ENCODE measurements around the gene SNRPE.
A peak's percentile ranks its signal among the peaks of the same experiment; 100 is the strongest.

SNRPE gene

GRCh38 chr1:203861379-203862184 is at the start of gene SNRPE:
Gene SNRPE (plus strand): TSS chr1:203861599. CDS start chr1:203861660, 61 bp downstream.
- H3K27ac ChIP-seq (ENCODE audit: extremely low read depth, low read depth, low read length), result peak within 1 kb of the TSS; percentile 40; the same call in 1 of the 2 replicates
- no peaks in the 10 kb centered on the region for H3K9me3 ChIP-seq (ENCODE audit: control insufficient read depth, insufficient read depth, low read depth, low read length)
- peaks cover 28 to 39% of the 10 kb centered on the region in 2 experiments for H3K36me3 ChIP-seq (ENCODE audit: control insufficient read depth in 2 of 2, insufficient read depth in 1 of 2, low read length in 2 of 2)
- peak within 1 kb of the TSS; percentile 94 for H3K4me3 ChIP-seq (ENCODE audit: low read depth, low read length)
- H3K4me1 ChIP-seq (ENCODE audit: control insufficient read depth, insufficient read depth, low read length), result peaks cover 5% of the 10 kb centered on the region
- ChIA-PET POLR2A (interaction anchor here (0.7 kb wide), 1 partner anchor 40 kb away, joined by 4 read pairs; no protein-coding TSS in a partner anchor), CTCF (interaction anchor here (0.7 to 5.7 kb wide), 7 partner anchors 9 to 537 kb away, joined by 3 to 63 read pairs (median 5); no protein-coding TSS in a partner anchor)
- TF ChIP-seq ZNF10 (tag by site-specific recombination; IDR thresholded peaks at IDR 0.05) (no peak), SP2 (tag by site-specific recombination; IDR thresholded peaks at IDR 0.05) (peak; percentile 94), ZNF350 (tag by site-specific recombination; IDR thresholded peaks at IDR 0.05) (no peak), GFI1B (tag by site-specific recombination; IDR thresholded peaks at IDR 0.05) (peak; percentile 7; the same call in 1 of the 2 replicates), ZFP69B (tag by site-specific recombination; IDR thresholded peaks at IDR 0.05) (peak; percentile 77), ZFHX2 (tag by site-specific recombination; conservative IDR thresholded peaks at IDR 0.05) (peak; percentile 78), ZNF394 (tag by site-specific recombination; IDR thresholded peaks at IDR 0.05; ENCODE audit: borderline replicate concordance) (peak; percentile 68), ZFP37 (tag by site-specific recombination; IDR thresholded peaks at IDR 0.05) (peak; percentile 81; the same call in 1 of the 2 replicates), ZBTB7A (tag by site-specific recombination; IDR thresholded peaks at IDR 0.05; ENCODE audit: low read depth) (peak; percentile 68; the same call in 1 of the 2 replicates), KLF16 (tag by site-specific recombination; IDR thresholded peaks at IDR 0.05) (peak; percentile 90), ZNF341 (tag by site-specific recombination; IDR thresholded peaks at IDR 0.05; ENCODE audit: low read depth) (peak; percentile 48), WT1 (tag by site-specific recombination; IDR thresholded peaks at IDR 0.05) (peak; percentile 24; the same call in 1 of the 2 replicates), ZSCAN30 (tag by site-specific recombination; IDR thresholded peaks at IDR 0.05) (peak; percentile 80), ZBTB6 (tag by site-specific recombination; IDR thresholded peaks at IDR 0.05) (0 out of 2 replicates have a peak, but pooled peaks have one; percentile 23), REST (tag by site-specific recombination; IDR thresholded peaks at IDR 0.05) (0 out of 2 replicates have a peak, but pooled peaks have one; percentile 48), ZNF843 (tag by site-specific recombination; IDR thresholded peaks at IDR 0.05) (peak; percentile 62), FEZF1 (tag by site-specific recombination; IDR thresholded peaks at IDR 0.05) (peak; percentile 21; the same call in 1 of the 2 replicates), ZNF76 (tag by site-specific recombination; IDR thresholded peaks at IDR 0.05; ENCODE audit: borderline replicate concordance, low read depth) (peak; percentile 97), ZNF2 (tag by site-specific recombination; IDR thresholded peaks at IDR 0.05) (peak; percentile 100), KLF9 (tag by site-specific recombination; IDR thresholded peaks at IDR 0.05; ENCODE audit: low read depth) (peak; percentile 72), ZNF335 (tag by site-specific recombination; conservative IDR thresholded peaks at IDR 0.05) (peak; percentile 93), ZNF555 (tag by site-specific recombination; conservative IDR thresholded peaks at IDR 0.05) (no peak), ZNF610 (tag by site-specific recombination; IDR thresholded peaks at IDR 0.05; ENCODE audit: borderline replicate concordance) (peak; percentile 30; the same call in 1 of the 2 replicates)
- TF ChIP-seq, protein P1, sequence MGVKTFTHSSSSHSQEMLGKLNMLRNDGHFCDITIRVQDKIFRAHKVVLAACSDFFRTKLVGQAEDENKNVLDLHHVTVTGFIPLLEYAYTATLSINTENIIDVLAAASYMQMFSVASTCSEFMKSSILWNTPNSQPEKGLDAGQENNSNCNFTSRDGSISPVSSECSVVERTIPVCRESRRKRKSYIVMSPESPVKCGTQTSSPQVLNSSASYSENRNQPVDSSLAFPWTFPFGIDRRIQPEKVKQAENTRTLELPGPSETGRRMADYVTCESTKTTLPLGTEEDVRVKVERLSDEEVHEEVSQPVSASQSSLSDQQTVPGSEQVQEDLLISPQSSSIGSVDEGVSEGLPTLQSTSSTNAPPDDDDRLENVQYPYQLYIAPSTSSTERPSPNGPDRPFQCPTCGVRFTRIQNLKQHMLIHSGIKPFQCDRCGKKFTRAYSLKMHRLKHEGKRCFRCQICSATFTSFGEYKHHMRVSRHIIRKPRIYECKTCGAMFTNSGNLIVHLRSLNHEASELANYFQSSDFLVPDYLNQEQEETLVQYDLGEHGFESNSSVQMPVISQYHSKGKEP (tag by site-specific recombination; IDR thresholded peaks at IDR 0.05), result peak; percentile 81; the same call in 1 of the 2 replicates
- TF ChIP-seq, protein P2, sequence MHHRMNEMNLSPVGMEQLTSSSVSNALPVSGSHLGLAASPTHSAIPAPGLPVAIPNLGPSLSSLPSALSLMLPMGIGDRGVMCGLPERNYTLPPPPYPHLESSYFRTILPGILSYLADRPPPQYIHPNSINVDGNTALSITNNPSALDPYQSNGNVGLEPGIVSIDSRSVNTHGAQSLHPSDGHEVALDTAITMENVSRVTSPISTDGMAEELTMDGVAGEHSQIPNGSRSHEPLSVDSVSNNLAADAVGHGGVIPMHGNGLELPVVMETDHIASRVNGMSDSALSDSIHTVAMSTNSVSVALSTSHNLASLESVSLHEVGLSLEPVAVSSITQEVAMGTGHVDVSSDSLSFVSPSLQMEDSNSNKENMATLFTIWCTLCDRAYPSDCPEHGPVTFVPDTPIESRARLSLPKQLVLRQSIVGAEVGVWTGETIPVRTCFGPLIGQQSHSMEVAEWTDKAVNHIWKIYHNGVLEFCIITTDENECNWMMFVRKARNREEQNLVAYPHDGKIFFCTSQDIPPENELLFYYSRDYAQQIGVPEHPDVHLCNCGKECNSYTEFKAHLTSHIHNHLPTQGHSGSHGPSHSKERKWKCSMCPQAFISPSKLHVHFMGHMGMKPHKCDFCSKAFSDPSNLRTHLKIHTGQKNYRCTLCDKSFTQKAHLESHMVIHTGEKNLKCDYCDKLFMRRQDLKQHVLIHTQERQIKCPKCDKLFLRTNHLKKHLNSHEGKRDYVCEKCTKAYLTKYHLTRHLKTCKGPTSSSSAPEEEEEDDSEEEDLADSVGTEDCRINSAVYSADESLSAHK (tag by site-specific recombination; IDR thresholded peaks at IDR 0.05), result no peak
- TF ChIP-seq, protein P3, sequence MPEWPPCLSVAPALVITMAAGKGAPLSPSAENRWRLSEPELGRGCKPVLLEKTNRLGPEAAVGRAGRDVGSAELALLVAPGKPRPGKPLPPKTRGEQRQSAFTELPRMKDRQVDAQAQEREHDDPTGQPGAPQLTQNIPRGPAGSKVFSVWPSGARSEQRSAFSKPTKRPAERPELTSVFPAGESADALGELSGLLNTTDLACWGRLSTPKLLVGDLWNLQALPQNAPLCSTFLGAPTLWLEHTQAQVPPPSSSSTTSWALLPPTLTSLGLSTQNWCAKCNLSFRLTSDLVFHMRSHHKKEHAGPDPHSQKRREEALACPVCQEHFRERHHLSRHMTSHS (tag by site-specific recombination; IDR thresholded peaks at IDR 0.05), result no peak

Data from HEK293 (cell line).